Posterior cingulate gyrus (tissue), 11 donors: Measurements from ENCODE around the gene TMCC1.
A peak's percentile ranks its signal among the peaks of the same experiment; 100 is the strongest.
"Not testable (repeated sequence)": the region's sequence is repeated elsewhere in the genome, so short reads cannot be mapped to it uniquely, and the experiment has no call there.

Experiments
- DNase-seq, 10 donors: peaks; one replicate each; pipeline versions ENCODE4 v3.0.0 to v3.0.0-alpha.2; 2020 to 2021; ENCODE audit warnings: mixed read lengths in 3 of 10
- intact Hi-C: fragments of 100-400 bp; cut with DNase I; formaldehyde crosslinking; loops from one replicate; pipeline ENCODE4 v1.15.1; 2023

The TMCC1 gene

DNA sequence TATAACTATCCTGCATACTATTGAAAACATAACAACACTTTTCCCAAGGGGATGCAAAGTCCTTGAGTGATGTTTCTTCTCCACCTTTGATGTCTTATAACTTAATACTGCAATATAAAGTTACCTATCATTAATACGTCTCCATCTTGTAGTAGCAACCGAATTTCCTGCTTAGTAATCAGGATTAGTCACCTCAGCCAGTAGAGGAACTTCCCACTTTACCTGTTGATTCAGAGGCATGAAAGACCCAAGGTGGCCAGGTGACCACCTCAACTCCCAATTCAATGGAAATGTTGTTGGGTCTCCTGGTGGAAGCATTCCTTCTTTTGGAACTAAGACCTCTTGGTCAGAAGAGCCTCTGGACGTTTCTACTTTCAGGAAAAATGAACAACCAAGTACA lies 3.5 kb upstream of the TMCC1 start:
- intact Hi-C loops: loop anchor here (10.0 kb wide), 1 partner anchor 62 kb away; no protein-coding TSS in a partner anchor
- no peak for DNase-seq

DNA sequence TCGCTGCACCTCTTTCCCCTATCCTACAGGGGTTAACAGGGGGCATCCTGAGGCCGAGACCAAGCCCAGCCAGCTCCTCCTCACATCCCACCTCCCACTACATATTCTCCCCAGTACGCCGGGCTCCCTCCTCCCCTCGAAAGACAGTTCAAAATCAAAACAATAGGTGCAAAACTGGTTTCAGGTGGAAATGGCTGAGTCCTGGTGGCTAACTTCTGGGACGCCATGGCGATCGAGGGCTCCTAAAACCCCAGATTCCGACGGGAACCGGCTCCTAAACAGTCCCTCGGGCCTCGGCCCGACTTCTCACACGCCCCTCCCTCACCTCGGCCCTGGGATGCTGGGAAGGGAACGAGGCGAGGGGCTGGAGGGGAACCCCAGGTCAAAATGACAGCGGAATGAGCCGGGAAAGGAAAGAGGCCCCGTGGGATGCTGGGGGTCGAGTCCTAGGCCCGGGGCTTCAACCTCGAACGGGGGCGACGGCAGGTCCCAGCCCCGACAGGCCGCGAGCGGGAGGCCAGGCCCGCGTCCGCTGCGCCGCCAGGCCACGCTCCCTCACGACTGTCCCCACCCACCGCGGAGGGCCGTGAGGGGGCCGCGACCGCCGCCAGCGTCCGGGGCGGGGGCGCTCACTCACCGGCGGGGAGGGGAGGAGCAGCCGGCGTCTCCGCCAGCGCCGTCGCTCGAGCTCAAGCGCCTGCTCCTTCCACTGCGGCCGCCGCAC lies 492 bp downstream of the TMCC1 start:
- DNase-seq: peak in 7 of 10 donors; percentile 26 to 88 (median 44)
- intact Hi-C loops: loop anchor here (5.0 to 10.0 kb wide), 2 partner anchors 58 to 266 kb away; no protein-coding TSS in a partner anchor

DNA sequence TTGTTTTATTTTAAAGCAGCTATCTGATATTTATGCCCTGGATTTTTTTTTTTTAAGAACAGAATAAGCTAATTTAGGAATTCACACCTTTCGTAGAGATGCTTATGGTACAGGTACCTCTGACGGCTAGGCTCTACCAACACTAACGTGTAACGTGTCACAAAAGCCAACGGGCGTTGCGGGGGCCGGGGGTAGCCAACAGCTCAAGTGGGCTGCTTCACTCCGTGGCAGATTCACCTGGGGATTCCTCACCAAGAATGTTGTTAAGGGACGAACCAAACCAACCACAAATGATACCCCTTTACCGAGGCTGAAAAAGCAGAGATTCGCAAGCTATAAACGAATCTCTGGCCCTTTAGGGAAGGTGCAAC lies 1.0 kb downstream of the TMCC1 start:
- intact Hi-C loops: loop anchor here (5.0 to 10.0 kb wide), 2 partner anchors 58 to 265 kb away; no protein-coding TSS in a partner anchor
- peak in 4 of 10 donors; percentile 9 to 87 (median 54) for DNase-seq

DNA sequence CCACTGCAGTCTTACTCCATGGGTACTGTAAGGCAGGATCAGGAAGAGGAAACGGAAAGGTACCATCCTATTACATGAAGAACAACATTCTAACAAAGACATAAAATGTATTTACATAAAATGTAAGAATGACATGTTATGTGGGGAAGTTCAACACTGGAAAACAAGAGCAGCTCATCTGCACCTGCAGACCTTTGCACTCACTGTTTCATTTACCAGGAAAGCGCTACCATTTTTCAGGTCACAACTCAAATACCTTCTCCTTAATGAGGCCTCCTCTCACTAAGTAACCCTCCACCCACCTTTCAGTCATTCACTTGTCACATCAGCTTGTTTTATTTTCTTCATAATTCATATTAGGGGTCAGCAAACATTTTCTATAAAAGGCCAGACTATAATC lies 2.6 kb downstream of the TMCC1 start:
- intact Hi-C loops: loop anchor here (5.0 to 10.0 kb wide), 2 partner anchors 56 to 264 kb away; no protein-coding TSS in a partner anchor
- no peak for DNase-seq

DNA sequence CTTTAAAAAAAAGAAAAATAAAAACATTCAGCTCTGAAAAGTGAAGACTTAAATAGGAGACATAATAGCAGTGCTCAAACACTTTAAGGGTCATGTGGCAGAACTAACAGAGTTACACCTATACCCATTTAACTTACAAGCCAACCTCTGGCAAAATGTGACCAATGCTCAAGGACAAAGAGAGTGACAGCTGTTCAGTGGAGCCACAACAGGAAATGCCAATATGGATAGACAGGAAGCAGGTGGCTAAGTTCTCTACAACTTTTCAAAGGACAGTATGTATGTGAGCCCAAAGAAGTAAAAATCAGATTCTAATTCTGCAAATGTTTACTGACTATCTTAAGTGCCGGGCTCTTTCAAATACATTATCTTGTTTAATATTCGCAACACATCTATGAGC lies 3.4 kb downstream of the TMCC1 start:
- intact Hi-C loops: loop anchor here (5.0 to 10.0 kb wide), 2 partner anchors 55 to 263 kb away; no protein-coding TSS in a partner anchor
- DNase-seq: no peak

DNA sequence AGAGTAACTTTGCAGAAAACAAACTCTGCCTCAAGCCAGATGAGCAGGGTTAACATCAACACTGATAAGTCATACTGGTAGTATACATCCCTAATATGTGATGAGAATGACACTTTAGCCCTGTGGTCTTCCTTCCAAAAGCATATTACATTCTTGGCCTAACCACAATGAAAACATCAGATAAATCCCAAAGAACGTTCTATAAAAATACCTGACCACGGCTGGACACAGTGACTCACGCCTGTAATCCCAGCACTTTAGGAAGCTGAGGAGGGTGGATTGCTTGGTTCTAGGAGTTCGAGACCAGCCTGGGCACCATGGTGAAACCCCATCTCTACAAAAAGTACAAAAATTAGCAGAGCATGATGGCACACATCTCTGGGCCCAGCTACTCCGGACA lies 4.7 kb downstream of the TMCC1 start:
- intact Hi-C loops: no loop called here
- DNase-seq: no peak

DNA sequence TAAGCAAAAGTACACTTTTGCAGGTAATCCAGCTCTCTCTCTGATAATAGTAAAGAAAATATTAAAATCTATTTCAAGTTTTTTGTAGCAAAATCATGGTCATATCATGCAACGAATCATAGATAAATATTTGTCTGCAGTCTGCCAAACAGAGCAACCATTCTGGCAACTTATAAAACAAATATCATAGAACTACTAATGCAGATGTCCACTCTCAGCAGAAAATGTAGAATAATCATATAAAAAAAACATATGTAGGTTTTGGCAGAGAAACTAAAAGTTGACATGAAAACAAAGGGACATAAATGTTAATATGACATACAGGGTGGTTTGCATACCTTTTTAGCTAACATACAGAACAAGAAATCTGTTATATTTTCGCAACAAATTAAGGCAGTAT lies 12.2 kb downstream of the TMCC1 start:
- intact Hi-C loops: no loop called here
- no peak for DNase-seq

DNA sequence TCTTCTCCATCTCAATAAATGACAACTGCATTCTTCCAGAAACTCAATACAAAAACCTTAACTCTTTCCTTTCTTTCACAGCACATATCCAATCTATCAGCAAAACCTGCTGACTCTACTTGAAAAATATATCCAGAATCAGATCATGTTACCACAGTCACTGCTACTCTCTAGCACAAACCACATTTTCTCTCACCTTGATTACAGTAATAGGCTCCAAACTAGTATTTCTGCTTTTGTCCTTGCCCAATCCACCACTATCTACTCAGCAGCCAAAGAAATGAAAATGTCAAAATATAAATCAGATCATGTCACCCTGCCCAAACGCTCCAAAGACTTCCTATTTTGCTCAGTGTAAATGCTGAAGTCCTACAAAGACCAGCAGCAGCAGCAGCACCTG lies 15.2 kb downstream of the TMCC1 start:
- DNase-seq: no peak
- intact Hi-C loops: no loop called here

DNA sequence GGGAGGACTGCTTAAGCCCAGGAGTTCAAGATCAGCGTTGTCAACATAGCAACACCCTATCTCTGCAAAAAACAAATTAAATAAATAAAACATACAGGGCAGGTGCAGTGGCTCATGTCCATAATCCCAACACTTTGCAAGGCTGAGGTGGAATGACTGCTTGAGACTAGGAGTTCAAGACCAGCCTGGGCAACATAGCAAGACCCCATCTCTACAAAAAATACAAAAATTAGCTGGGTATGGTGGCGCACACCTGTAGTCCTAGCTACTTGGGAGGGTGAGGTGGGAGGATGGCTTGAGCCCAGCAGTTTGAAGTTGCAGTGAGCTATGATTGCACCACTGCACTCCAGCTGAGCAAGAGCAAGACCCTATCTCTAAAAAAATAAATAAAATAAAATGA lies 19.0 kb downstream of the TMCC1 start:
- DNase-seq, intact Hi-C loops: not testable (repeated sequence)

DNA sequence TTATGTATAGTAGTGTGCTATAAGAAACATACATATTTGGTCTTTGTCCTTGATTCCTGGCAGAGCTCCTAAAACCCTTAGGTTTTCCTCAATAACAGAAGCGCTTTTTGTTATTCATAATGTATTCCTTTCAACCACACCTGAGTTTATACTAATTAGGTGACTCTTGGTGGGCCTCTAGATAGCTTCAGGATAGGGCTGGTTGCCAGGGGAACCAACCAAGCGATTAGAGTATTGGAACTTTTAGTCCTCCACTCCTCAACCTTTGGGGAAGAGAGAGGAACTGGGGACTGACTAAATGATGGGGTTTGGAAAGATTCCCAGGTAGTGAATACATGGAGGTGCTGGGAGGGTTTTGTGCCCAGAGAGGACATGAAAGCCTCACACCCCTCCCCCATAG lies 24.6 kb downstream of the TMCC1 start:
- intact Hi-C loops: no loop called here
- DNase-seq: no peak

DNA sequence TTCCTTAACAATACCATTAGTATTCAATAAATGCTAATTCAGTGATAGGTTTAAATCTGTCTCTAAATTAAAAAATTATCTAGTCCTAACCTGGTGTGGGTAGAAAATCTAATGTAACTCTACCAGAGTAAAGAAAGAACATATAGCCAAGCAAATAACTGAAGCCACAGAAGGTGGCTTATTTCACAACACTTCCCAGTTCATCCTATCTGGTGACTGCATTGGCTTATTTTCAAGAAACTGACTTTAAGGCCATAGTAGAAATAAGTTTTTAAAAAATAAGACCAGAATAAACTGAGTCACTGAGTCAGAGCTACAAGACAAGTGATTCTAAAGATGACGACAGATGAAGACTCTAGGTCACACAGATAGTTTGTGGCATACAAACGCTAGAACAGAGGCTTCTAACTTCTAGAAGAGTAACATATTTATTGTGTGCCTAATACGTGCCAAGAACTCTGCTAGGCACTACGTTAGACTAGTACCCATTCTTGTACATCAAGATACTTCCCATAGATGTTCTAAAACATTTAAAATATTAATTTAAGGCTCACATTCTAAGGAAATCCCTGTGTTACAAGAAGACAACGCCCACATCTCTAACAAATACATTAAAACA lies 25.9 kb downstream of the TMCC1 start:
- DNase-seq: no peak

DNA sequence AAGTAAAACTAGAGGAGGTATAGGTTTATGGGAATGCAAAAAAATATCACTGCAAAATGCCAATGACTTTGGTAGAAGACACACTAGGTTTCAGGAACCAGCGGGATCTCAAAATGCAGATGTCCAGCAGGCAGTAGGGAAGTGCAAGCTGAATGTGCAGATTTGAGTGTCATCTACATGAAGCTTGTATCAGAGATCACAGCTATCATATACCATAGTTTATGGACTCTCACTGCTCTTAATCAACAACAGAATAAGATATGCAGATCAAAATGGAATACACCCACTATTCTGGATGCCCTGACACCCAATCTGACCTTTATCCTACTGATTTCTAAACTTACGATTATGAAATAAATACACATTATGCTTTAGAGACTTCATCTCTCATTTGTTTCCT lies 27.7 kb downstream of the TMCC1 start:
- intact Hi-C loops: no loop called here
- DNase-seq: no peak

More for the DNA sequence above, 25.9 kb downstream of the TMCC1 start:
- intact Hi-C loops: no loop called here

DNA sequence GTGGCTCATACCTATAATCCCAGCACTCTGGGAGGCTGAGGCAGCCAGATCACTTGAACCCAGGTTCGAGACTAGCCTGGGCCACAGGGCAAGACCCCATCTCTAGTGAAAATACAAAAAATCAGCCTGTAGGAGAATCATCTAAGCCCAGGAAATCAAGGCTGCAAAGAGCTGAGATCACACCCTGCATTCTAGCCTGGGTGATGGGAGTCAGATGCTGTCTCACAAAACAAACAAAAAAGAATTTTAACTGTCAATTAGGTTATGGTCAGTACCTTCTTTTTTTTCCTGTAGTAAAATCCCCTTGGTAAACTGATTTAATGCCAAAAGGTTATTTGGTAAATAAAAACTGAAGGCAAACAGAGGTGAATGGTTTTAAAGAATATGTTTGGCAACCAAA lies 29.0 kb downstream of the TMCC1 start:
- intact Hi-C loops: no loop called here

DNA sequence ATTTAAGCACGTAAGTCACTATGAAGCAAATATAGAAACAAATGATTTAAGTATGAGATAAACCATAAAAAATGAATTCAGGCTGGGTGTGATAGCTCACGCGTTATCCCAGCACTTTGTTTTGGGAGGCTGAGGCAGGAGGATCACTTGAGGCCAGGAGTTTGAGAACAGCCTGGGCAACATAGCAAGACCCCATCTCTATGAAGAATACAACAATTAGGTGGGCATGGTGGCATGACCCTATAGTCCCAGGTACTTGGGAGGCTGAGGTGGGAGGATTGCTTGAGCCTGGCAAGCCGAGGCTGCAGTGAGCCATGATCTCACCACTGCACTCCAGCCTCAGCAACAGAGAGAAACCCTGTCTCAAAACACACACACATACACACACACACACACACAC lies 34.2 kb downstream of the TMCC1 start:
- no peak for DNase-seq
- intact Hi-C loops: no loop called here

More for the DNA sequence above, 29.0 kb downstream of the TMCC1 start:
- DNase-seq: no peak

DNA sequence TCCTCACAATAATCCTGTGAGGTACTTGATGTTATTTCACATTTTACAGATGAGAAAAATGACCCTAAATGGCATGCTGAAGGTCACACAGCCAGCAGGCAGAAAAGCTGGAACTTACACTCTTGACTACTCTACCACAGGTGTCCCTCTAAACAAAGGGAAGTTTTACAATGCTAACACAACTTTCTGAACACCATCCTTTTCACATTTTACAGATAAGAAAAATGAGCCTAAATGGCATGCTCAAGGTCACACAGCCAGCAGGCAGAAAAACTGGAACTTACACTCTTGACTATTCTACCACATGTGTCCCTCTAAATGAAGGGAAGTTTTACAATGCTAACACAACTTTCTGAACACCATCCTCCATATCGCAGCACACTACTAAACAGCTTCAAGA lies 35.6 kb downstream of the TMCC1 start:
- DNase-seq: no peak
- intact Hi-C loops: no loop called here

DNA sequence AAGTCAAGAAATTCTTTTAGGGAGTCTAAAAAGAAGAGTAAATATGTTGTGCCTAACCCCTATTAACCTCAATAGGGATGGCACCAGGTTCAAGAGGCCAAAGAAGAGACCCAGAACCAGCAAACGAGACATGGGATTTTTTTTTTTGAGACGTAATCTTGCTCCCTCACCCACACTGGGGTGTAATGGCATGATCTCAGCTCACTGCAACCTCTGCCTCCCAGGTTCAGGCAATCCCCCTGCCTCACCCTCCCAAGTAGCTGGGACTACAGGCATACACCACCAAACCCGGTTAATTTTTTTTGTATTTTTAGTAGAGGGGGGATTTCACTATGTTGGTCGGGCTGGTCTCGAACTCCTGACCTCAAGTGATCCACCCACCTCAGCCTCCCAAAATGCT lies 36.7 kb downstream of the TMCC1 start:
- DNase-seq, intact Hi-C loops: not testable (repeated sequence)

DNA sequence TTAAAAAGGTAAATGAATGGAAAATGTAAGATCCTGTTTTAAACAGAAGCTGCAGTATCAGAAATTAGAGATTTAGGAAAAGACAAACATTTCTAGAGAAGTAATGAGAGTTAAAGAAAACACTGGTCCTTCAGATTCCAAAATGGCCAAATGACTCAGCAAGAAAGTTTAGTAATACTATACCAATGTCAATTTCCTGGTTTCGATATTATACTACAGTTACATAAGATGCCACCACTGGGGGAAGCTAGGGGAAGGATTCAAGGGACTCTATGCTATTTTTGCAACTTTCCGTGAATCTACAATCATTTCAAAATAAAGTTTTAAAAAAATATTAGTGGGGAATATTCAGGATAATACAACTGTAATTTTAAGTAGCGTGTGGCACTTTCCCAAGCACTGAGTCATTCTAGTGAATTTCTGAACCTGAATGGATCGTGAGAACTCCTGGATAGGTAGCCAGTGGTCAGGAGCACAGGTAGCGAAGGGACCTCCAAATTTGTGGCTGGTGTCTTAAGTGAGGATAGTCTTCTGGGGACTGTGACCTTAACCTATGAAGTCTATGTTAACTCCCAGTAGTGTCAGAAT lies 37.6 kb downstream of the TMCC1 start:
- intact Hi-C loops: no loop called here
- no peak for DNase-seq

DNA sequence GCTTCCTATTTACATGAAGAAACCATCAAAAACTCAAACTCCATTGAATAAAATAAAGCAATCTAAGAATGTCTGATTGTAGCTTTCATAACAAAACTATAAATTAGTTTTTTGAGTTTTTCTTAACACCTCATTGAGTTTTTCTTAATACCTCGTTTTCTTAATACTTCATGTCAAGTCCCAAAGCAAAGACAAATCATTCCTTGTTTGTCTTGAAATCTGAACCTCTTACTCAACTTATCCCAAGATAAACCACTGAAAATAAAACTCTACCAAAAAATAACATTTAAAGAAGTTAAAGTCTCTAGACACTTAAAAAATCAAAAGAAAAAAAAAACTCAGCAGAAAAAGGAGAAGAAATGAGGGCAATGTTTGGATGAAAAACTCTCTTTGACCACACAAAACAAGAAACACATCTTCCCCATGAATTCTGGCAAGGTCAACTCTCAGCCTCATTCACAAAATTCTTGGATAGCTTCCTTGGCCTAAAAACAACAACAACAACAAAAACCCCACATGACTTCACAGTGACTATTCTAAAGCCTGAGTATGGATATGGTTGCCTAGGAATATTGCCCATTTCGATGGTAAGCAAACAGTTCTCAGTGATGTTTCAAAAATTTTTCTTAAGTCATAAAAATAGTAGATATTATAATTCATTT lies 38.2 kb downstream of the TMCC1 start:
- intact Hi-C loops: no loop called here
- DNase-seq: no peak

DNA sequence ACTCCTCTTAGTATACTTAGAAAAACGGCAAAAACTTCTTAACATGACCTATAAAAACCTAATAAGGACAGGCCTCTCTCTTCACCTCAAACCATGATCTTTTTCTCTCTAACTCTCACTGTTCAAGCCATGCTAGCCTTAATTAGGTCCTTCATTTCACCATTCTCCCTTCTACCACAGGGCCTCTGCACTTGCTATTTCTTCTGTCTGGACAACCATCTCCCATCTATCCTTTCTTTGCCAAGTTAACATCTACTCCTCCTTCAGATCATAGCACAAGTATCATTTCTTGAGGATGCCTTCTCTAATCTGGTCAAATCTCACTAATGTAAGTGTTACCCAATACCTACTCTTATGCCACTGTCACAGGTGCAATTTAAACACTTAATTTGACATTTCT lies 39.1 kb downstream of the TMCC1 start:
- intact Hi-C loops: no loop called here
- DNase-seq: no peak

DNA sequence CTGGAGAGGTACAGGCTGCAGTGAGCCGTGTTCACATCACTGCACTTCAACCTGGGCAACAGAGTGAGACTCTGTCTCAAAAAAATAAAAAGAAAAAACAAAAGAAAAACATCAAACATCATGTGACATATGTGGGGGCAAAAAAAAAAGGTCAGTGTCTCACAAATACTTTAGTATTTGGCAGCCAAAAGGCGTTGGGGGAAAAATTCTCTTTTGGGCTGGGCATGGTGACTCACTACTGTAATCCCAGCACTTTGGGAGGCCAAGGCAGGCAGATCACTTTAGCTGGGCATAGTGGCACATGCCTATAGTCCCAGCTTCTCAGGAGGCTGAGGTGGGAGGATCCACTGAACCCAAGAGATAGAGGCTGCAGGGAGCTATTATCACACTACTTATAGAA lies 47.6 kb downstream of the TMCC1 start:
- intact Hi-C loops: no loop called here
- DNase-seq: no peak

DNA sequence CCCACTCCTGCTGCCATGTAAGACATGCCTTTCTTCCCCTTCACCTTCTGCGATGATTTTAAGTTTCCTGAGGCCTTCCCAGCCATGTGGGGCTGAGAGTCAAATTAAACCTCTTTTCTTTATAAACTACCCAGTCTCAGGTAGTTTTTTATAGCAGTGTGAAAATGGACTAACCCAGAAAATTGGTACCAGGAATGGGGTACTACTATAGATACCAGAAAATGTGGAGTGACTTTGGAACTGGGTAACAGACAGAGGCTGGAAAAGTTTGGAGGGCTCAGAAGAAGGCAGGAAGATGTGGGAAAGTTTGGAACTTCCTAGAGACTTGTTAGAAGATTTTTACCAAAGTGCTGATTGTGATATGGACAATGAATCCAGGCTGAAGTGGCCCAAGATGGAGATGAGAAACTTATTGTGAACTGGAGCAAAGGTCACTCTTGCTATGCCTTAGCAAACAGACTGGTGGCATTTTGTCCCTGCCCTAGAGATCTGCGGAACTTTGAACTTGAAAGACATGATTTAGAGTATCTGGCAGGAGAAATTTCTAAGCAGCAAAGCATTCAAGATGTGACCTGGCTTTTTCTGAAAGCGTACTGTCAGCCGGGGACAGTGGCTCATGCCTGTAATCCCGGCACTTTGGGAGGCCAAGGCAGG lies 52.7 kb downstream of the TMCC1 start:
- intact Hi-C loops: no loop called here
- DNase-seq: no peak
